MM.1S (cell line): ENCODE data around the gene CAPRIN1.

Experiments
- DNase-seq: peaks from one replicate; pipeline ENCODE4 v3.0.0-alpha.2; 2015
- H2AFZ ChIP-seq: fragments of 300-600 bp; sonication (generic); 2 replicates; pipeline ENCODE4 v1.6.0; 2016; ENCODE audit warnings: antibody characterized with exemption, low read length
- H3F3A ChIP-seq: fragments of 300-600 bp; sonication (generic); 2 replicates; pipeline ENCODE4 v1.6.1; 2016; ENCODE audit warnings: mild to moderate bottlenecking, antibody characterized with exemption, low read length, moderate library complexity, mixed read lengths; ENCODE audit not compliant: insufficient read depth
- H3K27ac ChIP-seq: fragments of 300-600 bp; sonication (generic); 2 replicates; pipeline ENCODE4 v1.5.1; 2016; ENCODE audit warnings: mild to moderate bottlenecking, low read length
- H3K27me3 ChIP-seq: fragments of 300-600 bp; sonication (generic); replicated peaks from 2 replicates; pipeline ENCODE4 v1.6.0; 2016; ENCODE audit warnings: low read length; ENCODE audit not compliant: insufficient read depth
- H3K36me3 ChIP-seq: fragments of 300-600 bp; sonication (generic); replicated peaks from 2 replicates; pipeline ENCODE4 v1.6.1; 2016; ENCODE audit warnings: mild to moderate bottlenecking, low read length, mixed read lengths; ENCODE audit not compliant: insufficient read depth
- H3K4me1 ChIP-seq: fragments of 300-600 bp; sonication (generic); 2 replicates; pipeline ENCODE4 v1.6.1; 2016; ENCODE audit warnings: low read length, mixed read lengths
- H3K4me2 ChIP-seq: fragments of 300-600 bp; sonication (generic); 2 replicates; pipeline ENCODE4 v1.6.0; 2016; ENCODE audit warnings: low read depth, low read length
- H3K4me3 ChIP-seq: fragments of 300-600 bp; sonication (generic); 2 replicates; pipeline ENCODE4 v1.5.1; 2016; ENCODE audit warnings: low read length, mixed read lengths
- H3K79me2 ChIP-seq: fragments of 300-600 bp; sonication (generic); 2 replicates; pipeline ENCODE4 v1.6.1; 2016; ENCODE audit warnings: mixed run types, low read length, mixed read lengths
- H3K9ac ChIP-seq: fragments of 300-600 bp; sonication (generic); 2 replicates; pipeline ENCODE4 v1.6.1; 2016; ENCODE audit warnings: low read length, mixed read lengths
- H3K9me2 ChIP-seq: fragments of 300-600 bp; sonication (generic); replicated peaks from 2 replicates; pipeline ENCODE4 v1.6.1; 2016; ENCODE audit warnings: mild to moderate bottlenecking, low read length, mixed read lengths; ENCODE audit not compliant: insufficient read depth
- H3K9me3 ChIP-seq: fragments of 300-600 bp; sonication (generic); replicated peaks from 2 replicates; pipeline ENCODE4 v1.6.1; 2016; ENCODE audit warnings: mild to moderate bottlenecking, low read length, mixed read lengths; ENCODE audit not compliant: insufficient read depth
- H4K20me1 ChIP-seq: fragments of 300-600 bp; sonication (generic); 2 replicates; pipeline ENCODE4 v1.6.1; 2016; ENCODE audit warnings: mild to moderate bottlenecking, low read length, moderate library complexity, mixed read lengths; ENCODE audit not compliant: insufficient read depth
- CTCF ChIP-seq: fragments of 300-600 bp; sonication (generic); IDR thresholded peaks from 2 replicates; pipeline ENCODE4 v1.5.1; 2016; ENCODE audit warnings: antibody characterized with exemption, low read length, mixed read lengths
- EZH2 ChIP-seq: fragments of 300-600 bp; sonication (generic); optimal IDR thresholded peaks from 2 replicates; pipeline ENCODE3; 2017; ENCODE audit warnings: low read depth, mild to moderate bottlenecking, antibody characterized with exemption, low read length, mixed read lengths
- EZH2phosphoT487 ChIP-seq: fragments of 300-600 bp; sonication (generic); IDR thresholded peaks from 2 replicates; pipeline ENCODE4 v1.6.1; 2018; ENCODE audit warnings: antibody characterized with exemption, low read length

Gene CAPRIN1

GRCh38 chr11:34021977-34022735 is 29.4 kb upstream of the CAPRIN1 start:
- H2AFZ ChIP-seq: no peak overlapping the region
- H3F3A ChIP-seq: no peaks in the 10 kb centered on the region
- H3K27me3 ChIP-seq: no peaks in the 10 kb centered on the region
- H3K4me2 ChIP-seq: no peak overlapping the region
- no peaks in the 10 kb centered on the region for H3K9me2 ChIP-seq
- H3K79me2 ChIP-seq: no peaks in the 10 kb centered on the region
- no peak overlapping the region for H3K4me3 ChIP-seq
- H3K4me1 ChIP-seq: no peaks in the 10 kb centered on the region
- H3K27ac ChIP-seq: no peak overlapping the region
- DNase-seq: no peak
- H3K9me3 ChIP-seq: no peaks in the 10 kb centered on the region
- H4K20me1 ChIP-seq: no peaks in the 10 kb centered on the region
- no peak overlapping the region for H3K9ac ChIP-seq
- no peak for TF ChIP-seq EZH2phosphoT487
- no peak for TF ChIP-seq CTCF
- no peaks in the 10 kb centered on the region for H3K36me3 ChIP-seq

GRCh38 chr11:34026432-34026831 is 25.1 kb upstream of the CAPRIN1 start:
- H3K36me3 ChIP-seq: no peaks in the 10 kb centered on the region
- no peaks in the 10 kb centered on the region for H3K4me1 ChIP-seq
- H3K27me3 ChIP-seq: no peaks in the 10 kb centered on the region
- no peaks in the 10 kb centered on the region for H3K9me3 ChIP-seq
- no peak overlapping the region for H3K4me3 ChIP-seq
- H4K20me1 ChIP-seq: no peaks in the 10 kb centered on the region
- no peak overlapping the region for H3K27ac ChIP-seq
- no peaks in the 10 kb centered on the region for H3K79me2 ChIP-seq
- H3K9me2 ChIP-seq: no peaks in the 10 kb centered on the region
- H3K9ac ChIP-seq: no peak overlapping the region
- H2AFZ ChIP-seq: no peak overlapping the region
- TF ChIP-seq CTCF (no peak), EZH2phosphoT487 (no peak), EZH2 (no peak)
- no peak overlapping the region for H3K4me2 ChIP-seq
- DNase-seq: no peak
- no peaks in the 10 kb centered on the region for H3F3A ChIP-seq

- no peaks in the 10 kb centered on the region for H3K36me3 ChIP-seq
- H3K9me2 ChIP-seq: no peaks in the 10 kb centered on the region
- no peaks in the 10 kb centered on the region for H4K20me1 ChIP-seq
These were observed 23.8 kb upstream of the CAPRIN1 start for GRCh38 chr11:34027516-34028408.

More at GRCh38 chr11:34027516-34028408, 23.8 kb upstream of the CAPRIN1 start:
- H3K4me1 ChIP-seq: no peaks in the 10 kb centered on the region
- H3F3A ChIP-seq: no peaks in the 10 kb centered on the region
- no peak for DNase-seq
- H2AFZ ChIP-seq: no peak overlapping the region
- no peak overlapping the region for H3K4me2 ChIP-seq
- H3K9me3 ChIP-seq: no peaks in the 10 kb centered on the region
- no peak for TF ChIP-seq EZH2phosphoT487
- no peak for TF ChIP-seq EZH2
- TF ChIP-seq CTCF: no peak
- H3K79me2 ChIP-seq: no peaks in the 10 kb centered on the region
- H3K27ac ChIP-seq: no peak overlapping the region
- no peak overlapping the region for H3K9ac ChIP-seq
- no peaks in the 10 kb centered on the region for H3K27me3 ChIP-seq
- H3K4me3 ChIP-seq: no peak overlapping the region
